OCI-LY7 (cell line): Measurements from ENCODE around the gene SPRED2. TPM values are rescaled to one million over a fixed set of nuclear protein-coding genes. Genes with fewer than 3 reads are reported as not detected.

Experiments
- BruUV-seq: library from RNA; stranded (reverse); fragments of 400-500 nt; replicated peaks from 2 replicates; lab custom pipeline; 2021; lab: Mats Ljungman, UMichigan
- CTCF ChIA-PET: fragments of 300-600 bp; sonication (Branson Sonifier 250); formaldehyde crosslinking; loops from one replicate; lab custom pipeline; 2022; ENCODE audit warnings: antibody characterized with exemption; ENCODE audit not compliant: unreplicated experiment; lab: Charles Lee
- POLR2A ChIA-PET: fragments of 300-600 bp; sonication (Branson Sonifier 250); formaldehyde crosslinking; loops from one replicate; lab custom pipeline; 2022; ENCODE audit warnings: antibody characterized with exemption; lab: Charles Lee
- DNase-seq: peaks from one replicate; pipeline ENCODE4 v3.0.0-alpha.2; 2015; ENCODE audit warnings: low spot score
- H2AFZ ChIP-seq: fragments of 200-600 bp; sonication (generic), shearing (Covaris generic); 2 replicates; pipeline ENCODE4 v1.6.1; 2014; ENCODE audit warnings: mild to moderate bottlenecking, antibody characterized with exemption, low read length, moderate library complexity
- H3K27ac ChIP-seq: fragments of 200-600 bp; sonication (generic); 2 replicates; pipeline ENCODE4 v1.5.1; 2014; ENCODE audit warnings: mixed run types, low read depth, mild to moderate bottlenecking, moderate library complexity, low read length, inconsistent platforms; ENCODE audit not compliant: poor library complexity, severe bottlenecking
- H3K36me3 ChIP-seq: fragments of 200-600 bp; sonication (generic); 2 replicates; pipeline ENCODE4 v1.6.1; 2014; ENCODE audit warnings: mild to moderate bottlenecking, antibody characterized with exemption, low read length, moderate library complexity, mixed read lengths; ENCODE audit not compliant: insufficient read depth
- H3K4me1 ChIP-seq: fragments of 200-600 bp; sonication (generic); 2 replicates; pipeline ENCODE4 v1.5.1; 2014; ENCODE audit warnings: mild to moderate bottlenecking, low read length; ENCODE audit not compliant: insufficient read depth, poor library complexity, severe bottlenecking
- H3K4me2 ChIP-seq: fragments of 200-600 bp; sonication (generic); 2 replicates; pipeline ENCODE4 v1.6.1; 2014; ENCODE audit warnings: mild to moderate bottlenecking, low read length
- H3K4me3 ChIP-seq: fragments of 200-600 bp; sonication (generic); 2 replicates; pipeline ENCODE4 v1.5.1; 2014; ENCODE audit warnings: mild to moderate bottlenecking, low read depth, low read length; ENCODE audit not compliant: poor library complexity, severe bottlenecking
- H3K79me2 ChIP-seq: fragments of 200-600 bp; sonication (generic); 2 replicates; pipeline ENCODE4 v1.6.1; 2016; ENCODE audit warnings: low read depth, mild to moderate bottlenecking, low read length, moderate library complexity, mixed read lengths; ENCODE audit not compliant: insufficient read depth
- H3K9me2 ChIP-seq: fragments of 200-600 bp; sonication (generic); 2 replicates; pipeline ENCODE4 v1.6.1; 2016; ENCODE audit warnings: mild to moderate bottlenecking, low read length, mixed read lengths; ENCODE audit not compliant: insufficient read depth
- H3K9me3 ChIP-seq: fragments of 200-600 bp; sonication (generic); 2 replicates; pipeline ENCODE4 v1.6.1; 2014; ENCODE audit warnings: mild to moderate bottlenecking, mixed run types, low read length, mixed read lengths
- H4K20me1 ChIP-seq: fragments of 200-600 bp; sonication (generic); 2 replicates; pipeline ENCODE4 v1.6.1; 2014; ENCODE audit warnings: mild to moderate bottlenecking, antibody characterized with exemption, low read length, moderate library complexity, mixed read lengths; ENCODE audit not compliant: insufficient read depth
- CTCF ChIP-seq: fragments of 200-600 bp; sonication (generic); conservative IDR thresholded peaks from 2 replicates; pipeline ENCODE4 v1.5.1; 2014; ENCODE audit warnings: mild to moderate bottlenecking, antibody characterized with exemption, low read length, moderate library complexity, mixed read lengths
- EZH2phosphoT487 ChIP-seq: fragments of 200-600 bp; sonication (generic); IDR thresholded peaks from 2 replicates; pipeline ENCODE4 v1.6.1; 2018; ENCODE audit warnings: low read depth, borderline replicate concordance, mild to moderate bottlenecking, mixed run types, antibody characterized with exemption, low read length, moderate library complexity, mixed read lengths
- intact Hi-C: fragments of 100-400 bp; cut with micrococcal nuclease; formaldehyde crosslinking; loops from one replicate; pipeline ENCODE4 v1.10.0; 2022; ENCODE audit not compliant: unreplicated experiment
- total RNA-seq, 2 experiments: library from RNA; depleted of rRNA in 1 of 2; stranded (reverse); fragments of >200 nt in 1 of 2; shearing (Covaris generic) in 1 of 2; gene quantifications; 2 replicates each; pipeline ENCODE4 v1.2.3, GENCODE V29; 2014 to 2022

SPRED2 gene
- total RNA-seq, 2 experiments from 2014 or later, result 8.0 to 49.1 TPM

DNA sequence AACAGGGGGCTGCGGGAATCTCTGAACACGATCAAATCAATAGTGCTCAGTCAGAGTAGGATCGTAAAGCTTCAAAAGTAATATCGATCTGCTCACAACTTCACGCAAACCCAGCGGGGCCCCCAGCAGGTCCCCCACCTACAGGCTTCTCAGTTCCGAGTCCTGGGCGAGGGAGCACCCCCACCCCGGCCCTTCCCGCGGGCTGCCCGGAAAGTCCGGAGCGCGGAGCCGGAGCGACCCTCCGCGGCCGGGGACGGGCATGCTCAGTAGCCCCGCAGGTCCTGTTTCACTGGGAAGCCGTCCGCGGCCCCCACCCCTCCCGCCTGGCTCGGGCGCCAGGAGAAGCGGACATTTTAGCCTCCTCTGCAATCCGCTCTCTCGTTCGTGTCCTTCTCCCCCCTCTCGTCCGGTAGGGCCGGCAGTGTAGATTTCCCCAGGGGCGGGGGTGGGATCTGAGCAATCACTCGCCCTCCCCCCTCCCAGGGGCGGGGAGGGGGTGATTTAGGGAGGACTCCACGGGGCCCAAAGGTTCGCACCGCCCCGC, 3.3 kb upstream of the SPRED2 start:
- H3K79me2 ChIP-seq, result no peaks in the 10 kb centered on the region
- POLR2A ChIA-PET, result interaction anchor here (0.7 to 1.5 kb wide), 9 partner anchors 12 to 134 kb away, joined by 3 to 7 read pairs (median 3); no protein-coding TSS in a partner anchor
- H3K9me3 ChIP-seq, result no peaks in the 10 kb centered on the region
- peak overlapping the region; percentile 83 for H3K4me2 ChIP-seq
- no TSS peak for BruUV-seq
- H3K27ac ChIP-seq, result peak overlapping the region; percentile 69
- H3K4me1 ChIP-seq, result peaks cover 38% of the 10 kb centered on the region
- H3K4me3 ChIP-seq, result peak overlapping the region; percentile 75
- no peaks in the 10 kb centered on the region for H3K36me3 ChIP-seq
- H4K20me1 ChIP-seq, result no peaks in the 10 kb centered on the region
- intact Hi-C loops, result loop anchor here (1.0 to 5.0 kb wide), 4 partner anchors 120 to 378 kb away; partner anchors contain the start of gene CEP68
- peak overlapping the region; percentile 93 for H2AFZ ChIP-seq
- CTCF ChIA-PET, result interaction anchor here (1.0 kb wide), 1 partner anchor 170 kb away, joined by 3 read pairs; no protein-coding TSS in a partner anchor
- TF ChIP-seq CTCF, result peak; percentile 49; the same call in 1 of the 2 replicates
- TF ChIP-seq EZH2phosphoT487, result no peak
- DNase-seq, result peak; percentile 83
- H3K9me2 ChIP-seq, result no peaks in the 10 kb centered on the region

DNA sequence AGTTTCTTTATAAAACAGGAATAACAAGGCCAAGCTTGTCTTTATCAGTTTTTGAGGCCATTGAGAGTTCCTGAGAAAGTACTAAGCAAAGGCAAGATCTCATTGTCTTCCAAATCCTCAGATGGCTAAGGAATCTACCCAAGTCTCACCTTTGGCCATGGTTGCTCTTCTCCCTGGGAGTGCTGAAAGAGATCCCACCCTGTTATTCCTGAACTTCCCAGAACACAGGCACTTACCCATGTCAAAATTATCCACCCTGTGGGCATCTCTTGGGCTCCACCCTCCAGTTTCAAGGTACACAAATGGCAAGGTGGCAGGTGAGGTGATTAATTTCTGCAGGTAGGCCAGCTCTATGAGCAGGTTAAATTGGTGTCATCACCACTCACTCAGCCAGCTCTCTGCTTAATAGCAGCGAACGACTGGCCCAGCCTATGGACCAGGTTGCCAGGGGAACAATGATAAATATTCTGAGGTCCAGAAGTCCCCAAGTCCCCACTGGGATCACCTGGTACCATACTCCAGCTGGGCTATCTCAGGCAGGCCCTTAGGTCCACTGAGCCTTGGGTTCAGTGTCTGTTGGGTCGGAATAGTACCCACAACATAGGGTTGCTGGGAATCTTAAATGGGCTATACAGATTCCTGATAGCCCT, 2.3 kb upstream of the SPRED2 start:
- no peak overlapping the region for H3K4me3 ChIP-seq
- no peak for DNase-seq
- TF ChIP-seq CTCF, result no peak
- TF ChIP-seq EZH2phosphoT487, result no peak
- H3K9me2 ChIP-seq, result no peaks in the 10 kb centered on the region
- BruUV-seq, result no TSS peak
- peaks cover 6% of the 10 kb centered on the region; the same call in 1 of the 2 replicates for H3K79me2 ChIP-seq
- H3K4me2 ChIP-seq, result peak overlapping the region; percentile 83
- peaks cover 5% of the 10 kb centered on the region; the same call in 1 of the 2 replicates for H4K20me1 ChIP-seq
- peaks cover 45% of the 10 kb centered on the region for H3K4me1 ChIP-seq
- ChIA-PET CTCF (interaction anchor here (1.0 kb wide), 1 partner anchor 169 kb away, joined by 3 read pairs; no protein-coding TSS in a partner anchor), POLR2A (interaction anchor here (0.6 to 1.5 kb wide), 5 partner anchors 27 to 323 kb away, joined by 3 to 7 read pairs (median 4); no protein-coding TSS in a partner anchor)
- H2AFZ ChIP-seq, result no peak overlapping the region; the same call in 1 of the 2 replicates
- intact Hi-C loops, result loop anchor here (5.0 kb wide), 1 partner anchor 377 kb away; the partner anchor contains the start of gene CEP68
- no peak overlapping the region for H3K27ac ChIP-seq
- H3K36me3 ChIP-seq, result peaks cover 5% of the 10 kb centered on the region; the same call in 1 of the 2 replicates
- no peaks in the 10 kb centered on the region for H3K9me3 ChIP-seq
